HG03196 (cell line): ENCODE data around the gene ITGA6.

Source experiments
- ATAC-seq: cut with Tn5 transposase; IDR thresholded peaks from one replicate; pipeline ENCODE4 v1.9.1; 2021; ENCODE audit not compliant: unreplicated experiment

The ITGA6 gene

DNA sequence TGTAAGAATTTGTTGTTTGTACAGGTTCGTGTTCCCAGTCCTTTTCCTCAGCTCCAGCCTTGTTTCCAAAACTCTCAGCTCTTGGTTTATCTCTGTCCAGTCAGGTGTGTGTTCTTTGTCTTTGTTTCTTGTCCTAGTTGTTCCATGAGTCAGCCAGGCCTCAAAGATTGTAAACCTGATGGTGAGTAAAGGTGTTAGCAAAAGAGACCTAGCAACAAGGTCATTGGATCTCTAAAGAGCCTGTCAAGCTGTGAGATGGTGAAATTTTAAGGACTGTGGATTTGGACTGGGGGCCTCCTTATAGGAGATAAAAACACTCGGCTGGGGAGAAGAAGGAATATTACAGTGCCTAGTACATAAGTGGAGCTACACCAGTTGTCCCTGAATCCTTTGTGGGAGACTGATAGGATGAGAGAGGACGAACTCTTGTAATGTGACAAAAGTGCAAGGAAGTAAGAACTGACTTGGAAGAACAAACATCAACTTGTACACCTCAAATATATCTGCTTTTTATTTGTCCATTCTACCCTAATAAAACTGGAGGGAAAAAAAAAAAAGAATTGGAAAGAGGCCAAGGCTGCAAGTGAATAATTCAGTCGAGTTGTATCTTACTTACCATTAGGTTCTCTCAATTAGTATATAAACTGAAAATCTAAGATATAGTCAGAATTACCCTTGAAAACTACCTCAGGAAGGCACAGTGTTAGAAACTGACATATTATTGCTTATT lies 37.2 kb downstream of the ITGA6 start:
- ATAC-seq, result no peak

DNA sequence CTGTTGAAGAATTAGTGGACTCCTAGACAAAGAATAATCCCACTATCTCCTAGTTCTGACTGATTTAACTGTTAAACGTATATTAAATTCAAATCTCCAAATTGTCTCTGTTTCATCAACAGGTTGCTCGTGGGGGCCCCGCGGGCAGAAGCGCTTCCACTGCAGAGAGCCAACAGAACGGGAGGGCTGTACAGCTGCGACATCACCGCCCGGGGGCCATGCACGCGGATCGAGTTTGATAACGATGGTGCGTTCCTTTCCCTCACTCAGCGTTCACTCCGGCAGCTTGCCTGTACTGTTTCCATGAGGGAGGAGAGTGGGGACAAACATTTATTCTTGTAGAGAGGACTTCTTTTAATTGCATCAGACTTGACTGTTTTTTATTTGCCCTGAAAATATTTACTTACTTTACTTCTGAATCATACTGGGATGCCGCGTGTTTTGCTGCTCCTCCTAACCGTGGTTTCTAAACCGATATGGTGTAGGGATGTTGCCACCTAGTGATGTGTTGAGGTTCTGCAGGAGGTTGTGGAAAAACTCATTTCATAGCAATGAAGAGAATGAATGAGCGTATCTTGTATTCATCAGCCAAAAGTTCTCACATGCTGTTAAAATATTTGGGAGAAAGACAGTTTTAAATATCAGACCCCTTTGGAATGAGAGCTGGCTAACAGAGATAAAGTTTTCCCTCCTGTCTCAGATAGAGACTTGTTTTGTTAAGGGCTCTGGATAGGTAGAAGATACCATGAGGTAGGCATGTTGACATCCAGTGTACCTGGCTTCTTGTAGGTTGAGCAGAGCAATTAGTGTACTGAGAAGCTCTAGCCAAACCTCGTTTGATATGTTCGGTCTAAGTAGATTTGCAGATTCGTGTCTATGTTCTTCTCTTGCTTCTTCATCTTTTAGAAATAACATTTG lies 38.3 kb downstream of the ITGA6 start:
- ATAC-seq, result no peak

DNA sequence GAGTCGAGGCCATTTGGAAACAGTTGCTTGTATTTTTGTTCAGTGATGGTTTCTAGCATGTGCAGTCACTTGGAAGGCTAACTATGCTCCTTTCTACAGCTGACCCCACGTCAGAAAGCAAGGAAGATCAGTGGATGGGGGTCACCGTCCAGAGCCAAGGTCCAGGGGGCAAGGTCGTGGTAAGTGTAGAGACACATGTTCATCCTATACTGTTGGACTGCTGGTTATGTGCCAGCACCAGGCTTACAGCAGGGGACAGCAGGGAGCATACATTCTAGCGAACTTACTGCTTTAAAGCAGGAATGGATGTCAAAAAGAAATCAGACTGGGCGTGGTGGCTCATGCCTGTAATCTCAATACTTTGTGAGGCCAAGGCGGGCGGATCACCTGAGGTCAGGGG lies 40.0 kb downstream of the ITGA6 start:
- ATAC-seq, result no peak

DNA sequence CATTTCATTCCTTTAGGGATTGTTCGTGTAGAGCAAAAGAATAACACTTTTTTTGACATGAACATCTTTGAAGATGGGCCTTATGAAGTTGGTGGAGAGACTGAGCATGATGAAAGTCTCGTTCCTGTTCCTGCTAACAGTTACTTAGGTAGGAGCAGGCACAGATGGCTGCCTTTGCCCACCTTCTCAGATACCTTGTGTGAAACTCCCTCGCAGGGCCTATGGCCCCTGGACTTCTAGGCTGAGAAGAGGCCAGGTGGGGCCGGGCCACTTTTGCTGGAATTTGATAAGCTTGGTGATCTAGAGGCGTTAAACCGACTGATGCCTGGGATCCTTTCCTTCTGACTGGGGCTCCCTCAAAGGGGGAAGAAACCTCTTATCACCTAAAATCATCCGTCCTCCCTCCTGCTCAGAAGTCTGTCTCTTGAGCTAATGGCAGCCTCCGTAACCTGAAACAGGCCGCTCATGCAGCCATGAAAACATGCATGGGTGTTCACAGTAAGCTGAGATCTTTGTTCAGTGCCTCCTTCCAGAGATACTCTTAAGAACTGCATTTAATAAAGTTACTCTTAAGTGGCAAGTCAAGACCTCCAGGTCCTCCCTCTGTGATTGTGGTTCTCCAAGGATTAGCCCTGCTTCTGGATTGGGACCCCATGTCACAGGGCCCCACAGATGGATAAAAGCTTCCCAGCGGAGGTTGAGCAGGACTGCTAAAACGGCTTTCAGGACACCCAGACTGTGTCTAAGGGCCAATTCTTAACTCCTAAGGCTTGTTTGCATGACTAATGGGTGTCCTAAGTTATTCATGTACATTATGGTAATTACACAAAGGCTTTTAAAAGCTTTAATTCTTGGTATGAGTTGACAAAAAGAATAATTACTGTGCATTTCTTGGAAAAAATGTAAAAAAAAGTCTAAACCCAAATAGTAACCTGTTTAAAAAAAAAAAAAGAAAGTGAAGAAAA lies 43.9 kb downstream of the ITGA6 start:
- no peak for ATAC-seq

DNA sequence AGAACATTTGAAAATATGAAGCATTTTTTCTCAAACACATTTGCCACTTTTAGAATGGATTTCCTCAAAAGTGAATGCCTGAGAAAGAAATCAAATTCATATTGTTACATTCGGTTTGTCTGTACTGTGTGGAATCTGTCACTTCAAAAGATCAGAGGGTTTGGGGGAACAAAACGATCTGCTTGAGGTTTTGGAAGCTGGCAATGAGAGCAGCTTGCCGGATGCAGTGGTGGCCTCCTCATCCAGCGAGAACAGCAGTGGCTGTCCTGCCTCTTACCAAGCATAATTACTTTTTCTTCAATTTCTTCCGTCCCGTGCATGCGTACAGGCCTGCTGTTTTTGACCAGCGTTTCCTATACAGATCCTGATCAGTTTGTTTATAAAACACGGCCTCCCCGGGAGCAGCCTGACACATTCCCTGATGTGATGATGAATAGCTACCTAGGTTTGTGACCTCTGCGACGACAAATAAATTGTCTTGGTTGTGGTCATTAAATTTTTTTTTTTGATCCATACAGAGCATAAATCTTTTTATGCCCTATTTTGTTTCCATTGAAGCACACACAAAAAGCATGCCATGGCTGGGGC lies 45.2 kb downstream of the ITGA6 start:
- no peak for ATAC-seq

DNA sequence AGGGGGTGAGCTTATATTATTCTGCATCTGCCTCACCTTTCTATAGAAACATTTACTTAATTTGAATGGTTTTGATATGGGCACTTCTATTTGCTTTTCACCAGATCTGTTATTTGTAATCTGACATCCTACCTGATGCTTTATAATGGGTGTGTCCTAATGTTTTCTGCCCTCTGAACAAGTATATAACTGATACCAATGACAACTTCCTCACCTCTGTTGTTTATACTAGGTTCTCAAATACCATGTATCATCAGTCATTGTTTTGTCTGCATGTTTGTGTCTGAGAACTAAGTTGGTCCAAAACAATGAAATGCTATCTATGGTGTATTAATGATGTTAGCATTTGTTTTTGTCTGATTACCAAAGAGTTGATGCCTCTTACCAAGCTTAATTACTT lies 45.8 kb downstream of the ITGA6 start:
- no peak for ATAC-seq

DNA sequence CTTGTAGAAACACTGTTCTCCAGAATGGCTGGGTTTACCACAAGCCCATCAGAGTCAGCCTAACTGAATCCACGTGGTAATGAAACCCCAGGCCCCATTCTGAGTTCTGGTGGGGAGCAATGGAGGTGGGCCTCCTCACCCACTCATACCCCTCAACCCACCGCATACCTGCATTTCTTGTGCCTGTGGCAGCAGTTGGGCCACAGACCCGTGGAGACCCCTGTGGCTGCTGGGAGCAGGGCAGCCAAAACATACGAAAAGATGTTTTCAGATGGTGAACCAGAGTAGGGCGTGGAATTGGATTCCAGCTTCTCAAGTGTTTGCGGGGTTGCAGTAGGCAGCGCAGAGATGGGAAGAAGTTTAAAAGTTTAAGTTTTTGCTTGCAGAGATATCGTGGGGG lies 51.0 kb downstream of the ITGA6 start:
- no peak for ATAC-seq

DNA sequence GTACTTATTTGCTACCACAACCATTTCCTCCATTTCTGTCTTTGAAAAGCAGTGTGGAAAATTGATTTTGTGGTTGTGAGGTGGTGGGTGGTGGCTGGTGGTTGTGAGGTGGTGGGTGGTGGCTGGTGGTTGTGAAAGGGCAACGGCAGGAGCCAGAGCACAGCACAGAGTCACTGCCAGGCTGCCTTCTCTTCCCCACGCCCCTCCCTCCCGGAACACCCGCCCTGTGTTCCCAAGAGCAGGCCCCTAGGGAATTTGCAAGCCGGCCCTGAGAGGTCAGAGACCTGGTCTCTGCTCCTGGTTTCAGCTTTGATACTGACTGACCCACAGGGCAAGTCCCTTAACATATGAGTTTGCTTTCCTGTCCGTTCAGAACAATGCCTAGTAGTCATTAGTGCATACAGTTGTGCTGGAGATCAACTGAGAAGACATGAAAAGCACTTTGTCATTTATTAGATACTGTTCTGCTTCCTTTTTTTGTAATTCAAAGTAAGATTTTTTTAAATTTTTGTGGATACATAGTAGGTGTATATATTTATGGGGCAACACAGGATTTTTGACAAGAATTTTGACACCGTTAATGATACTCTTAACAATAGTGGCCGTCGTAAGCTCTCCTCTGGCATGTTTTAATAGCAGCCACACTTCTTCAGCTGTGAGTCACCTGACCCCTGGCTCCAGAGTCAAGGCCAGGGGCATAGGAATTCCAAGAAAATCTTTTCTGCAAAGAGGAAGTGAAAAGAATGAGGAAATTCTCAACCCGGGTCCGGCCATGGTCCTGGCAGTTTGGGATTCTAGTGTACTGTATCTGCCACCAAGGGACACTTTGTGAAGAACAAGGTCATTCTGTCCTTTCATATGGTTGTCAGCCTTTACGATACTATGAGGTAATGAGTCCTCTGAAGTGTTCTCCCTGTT lies 53.2 kb downstream of the ITGA6 start:
- no peak for ATAC-seq

DNA sequence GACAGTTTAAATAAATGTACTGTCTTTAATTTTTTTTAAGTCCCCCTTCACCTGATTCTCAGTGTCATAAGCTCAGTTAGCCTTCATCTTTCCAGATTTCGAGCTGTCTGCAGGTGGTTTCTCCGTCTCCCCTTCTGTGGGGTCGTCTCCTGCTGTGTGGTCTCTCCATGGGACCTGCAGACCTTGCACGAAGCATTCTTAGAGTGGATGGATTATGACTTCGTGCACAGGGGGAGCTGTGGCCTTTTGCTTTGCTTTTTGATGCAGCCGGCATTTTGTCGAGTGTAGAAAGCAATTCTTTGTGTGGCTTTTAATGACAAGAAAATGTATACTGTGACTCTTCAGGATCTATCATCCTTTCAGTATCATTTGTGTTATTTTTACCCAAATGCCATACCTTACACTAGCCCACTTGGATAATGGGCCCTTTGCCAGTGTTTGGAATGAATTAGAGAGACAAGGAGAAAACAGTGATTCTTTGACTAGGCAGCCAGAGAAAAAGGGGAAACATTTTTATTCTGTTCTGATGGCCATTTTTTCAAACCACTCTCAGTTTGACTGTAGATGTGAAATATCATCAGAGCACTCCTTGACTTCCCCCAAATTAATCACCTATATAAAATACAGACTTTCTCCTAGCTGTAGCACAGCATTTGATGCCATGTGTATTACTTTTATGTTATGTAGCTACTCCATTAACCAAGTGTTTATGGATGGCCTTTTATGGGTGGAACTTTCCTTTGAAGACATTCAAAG lies 54.3 kb downstream of the ITGA6 start:
- ATAC-seq, result no peak

DNA sequence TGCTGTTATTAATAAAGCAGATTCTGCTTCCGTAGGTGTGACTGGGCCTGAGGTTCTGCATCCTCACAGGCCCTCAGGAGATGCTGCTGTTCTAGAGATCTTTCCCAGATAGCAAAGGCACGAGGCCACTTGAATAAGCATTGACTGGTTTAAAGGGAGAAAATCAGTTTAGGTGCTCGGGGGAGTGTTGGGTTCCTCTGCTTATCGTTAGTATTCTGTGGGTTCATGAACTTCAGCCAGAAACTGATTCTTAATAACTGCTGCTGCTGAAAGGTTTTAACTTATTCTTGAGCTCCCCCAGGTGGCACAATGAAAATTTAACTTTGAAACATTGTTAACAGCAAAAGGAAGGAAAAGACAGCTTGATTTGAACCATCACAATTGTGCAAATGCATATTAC lies 56.9 kb downstream of the ITGA6 start:
- ATAC-seq, result no peak

DNA sequence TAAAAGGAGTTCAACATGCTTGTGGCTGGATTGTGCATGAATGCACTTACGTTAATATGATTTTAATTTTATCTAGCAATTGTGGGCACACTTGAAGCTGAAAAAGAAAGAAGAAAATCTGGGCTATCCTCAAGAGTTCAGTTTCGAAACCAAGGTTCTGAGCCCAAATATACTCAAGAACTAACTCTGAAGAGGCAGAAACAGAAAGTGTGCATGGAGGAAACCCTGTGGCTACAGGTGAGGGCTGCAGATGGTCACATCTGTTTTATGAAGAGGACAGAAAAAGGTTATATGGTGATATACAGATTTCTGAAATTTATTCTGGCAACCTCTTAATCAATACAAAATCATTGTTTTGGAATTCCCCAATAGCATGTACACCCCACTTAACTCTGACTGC lies 57.3 kb downstream of the ITGA6 start:
- ATAC-seq, result no peak

DNA sequence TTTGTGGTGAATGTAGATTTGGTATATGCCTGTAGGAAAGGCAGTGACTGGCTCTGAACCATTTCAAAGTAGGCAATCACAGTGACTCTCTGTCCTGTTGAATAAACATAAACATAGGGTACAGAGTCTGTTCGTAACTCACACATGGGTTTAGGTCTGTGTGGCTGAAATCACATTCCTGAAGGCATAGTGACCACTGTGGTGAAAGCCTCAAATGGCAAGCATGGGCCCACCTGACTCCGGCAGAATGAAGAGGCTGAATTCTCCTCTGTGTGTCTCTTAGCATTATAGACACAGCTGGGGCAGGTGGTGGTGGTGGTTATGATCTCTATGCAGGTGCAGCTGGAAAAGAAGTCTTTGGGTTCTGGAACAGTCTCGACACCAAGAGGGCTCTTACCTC lies 61.2 kb downstream of the ITGA6 start:
- ATAC-seq, result no peak

DNA sequence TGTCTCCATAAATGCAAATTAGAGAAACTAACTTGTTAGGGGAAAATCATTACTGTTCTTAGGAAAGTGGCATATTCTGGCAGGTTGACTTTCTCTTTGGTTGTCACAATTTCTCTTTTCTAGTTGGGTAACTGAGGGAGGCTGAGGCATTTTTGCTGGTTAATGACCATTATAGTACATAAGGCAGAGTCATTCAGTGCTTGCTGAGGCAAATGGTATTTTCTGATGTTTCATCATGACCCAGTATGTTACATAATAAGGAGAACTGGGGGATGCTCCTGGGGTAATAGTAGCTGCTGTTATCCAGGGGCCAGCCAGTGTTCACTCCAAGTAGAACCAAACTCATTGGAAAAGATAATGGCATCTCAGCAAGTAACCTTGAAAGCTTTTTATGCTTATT lies 62.3 kb downstream of the ITGA6 start:
- ATAC-seq, result no peak

DNA sequence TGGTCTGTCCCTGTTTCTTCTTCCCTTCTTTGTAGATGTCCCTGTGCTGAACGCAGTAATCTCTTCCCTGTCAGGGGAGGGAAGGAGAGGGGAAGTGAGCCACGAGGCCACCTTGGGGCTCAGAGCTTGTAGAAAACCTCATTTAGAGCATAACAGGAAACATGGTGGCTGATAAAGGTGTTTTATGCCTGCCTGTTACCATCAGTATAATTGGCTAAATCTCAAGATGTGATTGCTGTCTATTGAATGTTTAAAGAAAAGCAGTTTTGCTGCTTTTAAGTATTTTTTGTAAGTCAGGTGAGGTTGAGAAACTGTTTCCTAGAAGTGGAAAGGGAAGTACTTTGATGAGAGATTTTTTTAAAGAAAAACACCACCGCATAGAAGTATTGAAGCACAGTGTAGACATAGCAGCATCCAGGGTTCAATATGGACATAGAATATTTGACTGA lies 68.8 kb downstream of the ITGA6 start:
- ATAC-seq, result no peak

DNA sequence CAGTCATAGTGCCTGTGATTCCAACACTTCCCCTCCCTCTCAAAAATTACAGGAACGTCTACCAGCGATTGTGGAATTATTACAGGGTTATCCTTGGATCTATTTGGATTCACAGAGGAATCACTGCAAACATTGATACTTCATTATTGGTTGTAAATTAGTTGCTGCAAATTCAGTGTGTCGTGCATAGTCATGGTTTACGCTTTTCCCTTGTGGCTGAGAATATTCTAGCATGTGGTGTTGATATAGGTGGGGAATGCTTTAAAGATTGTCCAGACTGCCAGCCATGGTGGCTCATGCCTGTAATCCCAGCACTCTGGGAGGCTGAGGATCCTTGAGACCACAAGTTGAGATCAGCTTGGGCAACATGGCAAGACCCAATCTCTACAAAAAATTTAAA lies 79.8 kb downstream of the ITGA6 start:
- ATAC-seq, result no peak

DNA sequence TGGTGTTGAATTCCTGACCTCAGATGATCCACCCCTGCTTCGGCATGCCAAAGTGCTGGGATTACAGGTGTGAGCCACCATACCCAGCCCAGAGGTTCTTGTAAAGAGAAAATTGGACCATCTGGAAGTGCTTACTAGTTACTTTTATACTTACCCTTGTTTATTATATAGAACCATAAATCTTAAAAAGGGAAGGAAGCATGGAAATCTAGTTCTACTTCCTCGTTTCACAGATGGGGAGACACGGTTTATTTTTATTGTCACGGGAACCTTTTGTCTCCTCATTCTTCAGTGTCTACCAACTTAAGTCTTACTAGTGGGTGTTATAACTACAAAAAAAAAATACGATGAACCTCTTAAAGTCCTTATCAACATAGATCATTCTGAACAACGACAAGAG lies 82.7 kb downstream of the ITGA6 start:
- no peak for ATAC-seq

DNA sequence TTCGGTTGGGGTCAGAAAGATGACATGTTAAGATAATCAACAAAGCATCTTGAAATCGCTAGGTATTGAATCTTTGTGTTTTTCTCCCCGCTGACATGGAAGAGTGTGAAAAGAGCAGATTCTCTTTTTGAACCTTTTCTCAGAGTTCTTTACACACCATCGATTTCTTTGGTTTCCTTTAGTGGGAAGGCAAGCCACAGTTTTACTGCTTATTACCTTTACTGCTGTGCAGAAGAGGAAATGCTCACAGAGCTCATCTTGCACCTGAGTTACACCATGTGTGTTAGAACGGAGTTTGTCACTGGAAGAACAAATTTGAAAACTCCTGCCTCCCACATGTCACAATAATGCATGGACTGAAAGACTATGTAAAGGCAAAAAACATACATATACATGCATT lies 83.2 kb downstream of the ITGA6 start:
- no peak for ATAC-seq

DNA sequence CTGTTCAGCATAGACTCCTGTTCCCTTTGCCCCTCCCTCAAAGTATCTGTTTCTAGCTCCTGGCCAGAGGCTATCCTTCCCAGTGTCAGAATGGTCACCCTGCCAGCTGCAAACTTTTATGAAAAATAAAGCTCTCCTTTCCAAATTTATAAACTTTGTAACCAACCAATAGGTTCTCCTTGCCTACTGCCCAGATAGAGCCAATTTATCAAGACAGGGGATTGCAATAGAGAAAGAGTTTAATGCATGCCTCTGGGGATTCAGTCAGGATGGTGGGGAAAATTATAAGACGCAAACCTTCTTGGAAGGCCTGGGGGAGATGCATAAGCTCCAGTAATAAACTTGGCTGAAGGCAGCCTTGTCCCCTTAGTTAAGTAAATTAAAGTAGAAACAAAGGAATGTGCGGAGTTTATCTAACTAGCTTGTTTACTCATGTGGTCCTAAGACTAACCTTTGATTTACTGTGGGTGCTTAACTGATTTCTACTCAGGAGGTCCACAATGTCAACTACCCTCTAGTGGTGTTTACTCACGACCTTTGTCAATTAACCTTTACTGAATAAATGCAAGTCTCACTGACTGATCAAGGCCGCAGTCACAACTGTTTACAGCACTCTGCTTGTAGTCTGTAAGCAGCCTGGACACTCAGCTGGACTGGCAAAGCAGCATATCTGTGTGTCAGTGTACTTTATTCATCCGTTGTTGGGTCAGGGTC lies 85.6 kb downstream of the ITGA6 start:
- no peak for ATAC-seq
